Naive thymus-derived CD4-positive, alpha-beta T cell (primary cell): ENCODE measurements around the gene PTPRN2. TPM values are rescaled to one million over a fixed set of nuclear protein-coding genes. Genes with fewer than 3 reads are reported as not detected.

ENCODE experiments used
- ATAC-seq: fragments of 150-1000 bp; cut with Tn5 transposase; 2 replicates; pipeline ENCODE4 v1.10.0; 2021; ENCODE audit warnings: mild to moderate bottlenecking, moderate library complexity
- CTCF ChIA-PET: fragments of 350-600 bp; sonication (Branson Sonifier 250); formaldehyde crosslinking; loops from one replicate; lab custom pipeline; 2021; ENCODE audit warnings: antibody characterized with exemption; lab: Charles Lee
- POLR2A ChIA-PET: fragments of 350-600 bp; sonication (Branson Sonifier 250); formaldehyde crosslinking; loops from one replicate; lab custom pipeline; 2021; ENCODE audit warnings: antibody characterized with exemption, inconsistent platforms; lab: Charles Lee
- DNase-seq, 9 donors: peaks; one replicate each; pipeline versions ENCODE4 v3.0.0 to v3.0.0-alpha.2; 2020 to 2022; ENCODE audit warnings: mixed read lengths in 1 of 9
- H3K27ac ChIP-seq: one replicate; pipeline ENCODE4 v1.7.0; 2013; ENCODE audit warnings: mild to moderate bottlenecking, low read depth, low read length, moderate library complexity
- H3K27me3 ChIP-seq, 2 donors: one replicate each; pipeline ENCODE4 v1.7.0; 2013; ENCODE audit warnings: low read length in 2 of 2, mild to moderate bottlenecking in 2 of 2, moderate library complexity in 2 of 2; ENCODE audit not compliant: control insufficient read depth in 2 of 2, insufficient read depth in 2 of 2
- H3K36me3 ChIP-seq, 3 experiments: 1 replicate in 2 of 3; 2 replicates in 1 of 3; pipeline ENCODE4 v1.7.0; 2013; ENCODE audit warnings: low read length in 3 of 3, mild to moderate bottlenecking in 3 of 3, moderate library complexity in 1 of 3; ENCODE audit not compliant: insufficient read depth in 3 of 3, control insufficient read depth in 2 of 3
- H3K4me1 ChIP-seq, 2 donors: one replicate each; pipeline ENCODE4 v1.7.0; 2013; ENCODE audit warnings: low read length in 2 of 2, mild to moderate bottlenecking in 2 of 2, moderate library complexity in 1 of 2; ENCODE audit not compliant: control insufficient read depth in 2 of 2, insufficient read depth in 2 of 2
- H3K4me3 ChIP-seq: 2 replicates; pipeline ENCODE4 v1.7.0; 2013; ENCODE audit warnings: mild to moderate bottlenecking, low read length
- H3K9me3 ChIP-seq, 3 experiments: 1 replicate in 2 of 3; 2 replicates in 1 of 3; pipeline ENCODE4 v1.7.0; 2013; ENCODE audit warnings: low read length in 3 of 3; ENCODE audit not compliant: control insufficient read depth in 2 of 3
- H3K27ac Mint-ChIP-seq, 9 donors: one replicate each; pipeline ENCODE4 v1.8.0; 2020 to 2022; ENCODE audit warnings: mixed read lengths in 9 of 9, mild to moderate bottlenecking in 8 of 9, moderate library complexity in 5 of 9, inconsistent platforms in 2 of 9
- H3K27me3 Mint-ChIP-seq, 5 donors: one replicate each; pipeline ENCODE4 v1.8.0; 2021 to 2022; ENCODE audit warnings: mixed read lengths in 5 of 5, mild to moderate bottlenecking in 1 of 5
- H3K36me3 Mint-ChIP-seq, 5 donors: one replicate each; pipeline ENCODE4 v1.8.0; 2020 to 2022; ENCODE audit warnings: mixed read lengths in 5 of 5, mild to moderate bottlenecking in 3 of 5, inconsistent platforms in 1 of 5
- H3K4me1 Mint-ChIP-seq, 7 donors: one replicate each; pipeline ENCODE4 v1.8.0; 2020 to 2022; ENCODE audit warnings: mixed read lengths in 7 of 7, mild to moderate bottlenecking in 3 of 7, inconsistent platforms in 1 of 7
- H3K4me3 Mint-ChIP-seq, 10 donors: one replicate each; pipeline ENCODE4 v1.8.0; 2020 to 2022; ENCODE audit warnings: mild to moderate bottlenecking in 10 of 10, mixed read lengths in 10 of 10, moderate library complexity in 6 of 10, inconsistent platforms in 2 of 10
- H3K9me3 Mint-ChIP-seq, 11 donors: one replicate each; pipeline ENCODE4 v1.8.0; 2020 to 2022; ENCODE audit warnings: mixed read lengths in 11 of 11, mild to moderate bottlenecking in 4 of 11, inconsistent platforms in 1 of 11, moderate library complexity in 1 of 11
- intact Hi-C, 2 donors: fragments of 100-400 bp; cut with micrococcal nuclease; formaldehyde crosslinking; loops; one replicate each; pipeline ENCODE4 v1.15.1; 2023
- polyA plus RNA-seq, 2 donors: library from polyadenylated mRNA; unstranded; fragments of 300-500 nt; fragmentation: Illumina TruSeq; gene quantifications; one replicate each; pipeline ENCODE4 v1.2.3, GENCODE V29; 2021
- total RNA-seq, 6 experiments: library from RNA in 5 of 6; stranded (reverse) in 5 of 6; gene quantifications; 1 replicate in 5 of 6; 2 replicates in 1 of 6; pipeline ENCODE4 v1.2.3 and lab custom pipeline; 2021 to 2026

Gene PTPRN2
- total and polyA plus RNA-seq, 7 experiments from 2014 or later = 0.58 to 2.3 (median 1.4) TPM

- no peak for ATAC-seq
- no peaks in the 10 kb centered on the region for H3K9me3 ChIP-seq
- Mint-ChIP-seq H3K4me1 (peaks cover 0 to 1% (median 0%) of the 10 kb centered on the region in 7 donors), H3K27ac (no peak overlapping the region), H3K27me3 (no peaks in the 10 kb centered on the region), H3K9me3 (no peaks in the 10 kb centered on the region), H3K36me3 (peaks cover 0 to 12% (median 0%) of the 10 kb centered on the region in 5 donors), H3K4me3 (no peak overlapping the region)
- intact Hi-C loops = loop anchor here in 1 of 2 donors (5.0 kb wide), 1 partner anchor 118 kb away; no protein-coding TSS in a partner anchor
- no peaks in the 10 kb centered on the region for H3K4me1 ChIP-seq
- DNase-seq = no peak
- POLR2A ChIA-PET = no interaction called here
- H3K27ac ChIP-seq = no peak overlapping the region
- H3K36me3 ChIP-seq = no peaks in the 10 kb centered on the region
- CTCF ChIA-PET = no interaction called here
- no peaks in the 10 kb centered on the region for H3K27me3 ChIP-seq
- H3K4me3 ChIP-seq = no peak overlapping the region
Measured at GRCh38 chr7:157550300-157551275, 1037.0 kb downstream of the PTPRN2 start.

- intact Hi-C loops = loop anchor here in 1 of 2 donors (5.0 kb wide), 1 partner anchor 117 kb away; no protein-coding TSS in a partner anchor
- no peak for ATAC-seq
Measured at GRCh38 chr7:157549612-157550299, 1037.9 kb downstream of the PTPRN2 start.

GRCh38 chr7:157548691-157549303 is 1038.8 kb downstream of the PTPRN2 start:
- Mint-ChIP-seq H3K4me3 (no peak overlapping the region), H3K27me3 (no peaks in the 10 kb centered on the region), H3K27ac (no peak overlapping the region), H3K36me3 (peaks cover 0 to 16% (median 0%) of the 10 kb centered on the region in 5 donors), H3K9me3 (peaks cover 0 to 2% (median 0%) of the 10 kb centered on the region in 11 donors), H3K4me1 (peaks cover 0 to 15% (median 5%) of the 10 kb centered on the region in 7 donors)
- Histone ChIP-seq H3K27me3 (no peaks in the 10 kb centered on the region), H3K4me3 (no peak overlapping the region), H3K4me1 (no peaks in the 10 kb centered on the region), H3K9me3 (no peaks in the 10 kb centered on the region), H3K27ac (no peak overlapping the region), H3K36me3 (no peaks in the 10 kb centered on the region)
- ATAC-seq (no peak), DNase-seq (no peak)
- ChIA-PET POLR2A (no interaction called here), CTCF (no interaction called here)
- intact Hi-C loops = no loop called here

More at GRCh38 chr7:157549612-157550299, 1037.9 kb downstream of the PTPRN2 start:
- Histone ChIP-seq H3K27ac (no peak overlapping the region), H3K9me3 (no peaks in the 10 kb centered on the region), H3K4me3 (no peak overlapping the region), H3K36me3 (no peaks in the 10 kb centered on the region), H3K27me3 (no peaks in the 10 kb centered on the region), H3K4me1 (no peaks in the 10 kb centered on the region)
- Mint-ChIP-seq H3K36me3 (peaks cover 0 to 16% (median 0%) of the 10 kb centered on the region in 5 donors), H3K27ac (peak overlapping the region in 1 of 9 donors; percentile 62), H3K27me3 (no peaks in the 10 kb centered on the region), H3K4me1 (peaks cover 0 to 5% (median 0%) of the 10 kb centered on the region in 7 donors), H3K9me3 (peaks cover 0 to 1% (median 0%) of the 10 kb centered on the region in 11 donors), H3K4me3 (no peak overlapping the region)
- ChIA-PET POLR2A (no interaction called here), CTCF (interaction anchor here (0.6 kb wide), 1 partner anchor 75 kb away, joined by 3 read pairs; no protein-coding TSS in a partner anchor)
- DNase-seq = no peak

GRCh38 chr7:157547611-157548010 is 1040.0 kb downstream of the PTPRN2 start:
- intact Hi-C loops = no loop called here
- DNase-seq = no peak
- peaks cover 0 to 16% (median 5%) of the 10 kb centered on the region in 7 donors for H3K4me1 Mint-ChIP-seq

GRCh38 chr7:157547102-157547501 is 1040.5 kb downstream of the PTPRN2 start:
- Mint-ChIP-seq H3K9me3 (peaks cover 0 to 2% (median 0%) of the 10 kb centered on the region in 11 donors), H3K4me1 (peaks cover 0 to 16% (median 5%) of the 10 kb centered on the region in 7 donors)
- no peak for DNase-seq

More at GRCh38 chr7:157547611-157548010, 1040.0 kb downstream of the PTPRN2 start:
- Mint-ChIP-seq H3K9me3 (peaks cover 0 to 2% (median 0%) of the 10 kb centered on the region in 11 donors), H3K27me3 (no peaks in the 10 kb centered on the region), H3K27ac (no peak overlapping the region), H3K4me3 (no peak overlapping the region), H3K36me3 (peaks cover 0 to 13% (median 0%) of the 10 kb centered on the region in 5 donors)
- no peaks in the 10 kb centered on the region for H3K36me3 ChIP-seq
- H3K27me3 ChIP-seq = no peaks in the 10 kb centered on the region
- ChIA-PET POLR2A (no interaction called here), CTCF (interaction anchor here (0.9 kb wide), 1 partner anchor 324 kb away, joined by 3 read pairs; no protein-coding TSS in a partner anchor)
- H3K4me3 ChIP-seq = no peak overlapping the region
- no peaks in the 10 kb centered on the region for H3K4me1 ChIP-seq
- ATAC-seq = no peak
- H3K9me3 ChIP-seq = no peaks in the 10 kb centered on the region
- H3K27ac ChIP-seq = no peak overlapping the region

GRCh38 chr7:157545681-157546060 is 1042.0 kb downstream of the PTPRN2 start:
- peaks cover 0 to 13% (median 0%) of the 10 kb centered on the region in 5 donors for H3K36me3 Mint-ChIP-seq
- no peaks in the 10 kb centered on the region for H3K36me3 ChIP-seq
- H3K27ac ChIP-seq = no peak overlapping the region
- peaks cover 0 to 16% (median 5%) of the 10 kb centered on the region in 7 donors for H3K4me1 Mint-ChIP-seq
- ChIA-PET CTCF (no interaction called here), POLR2A (interaction anchor here (1.0 kb wide), 1 partner anchor 76 kb away, joined by 3 read pairs; no protein-coding TSS in a partner anchor)
- no peaks in the 10 kb centered on the region for H3K27me3 ChIP-seq
- H3K4me3 Mint-ChIP-seq = no peak overlapping the region
- H3K4me1 ChIP-seq = no peaks in the 10 kb centered on the region
- no peak overlapping the region for H3K27ac Mint-ChIP-seq
- ATAC-seq = no peak
- no peak for DNase-seq
- no peak overlapping the region for H3K4me3 ChIP-seq
- H3K9me3 ChIP-seq = no peaks in the 10 kb centered on the region
- intact Hi-C loops = no loop called here
- no peaks in the 10 kb centered on the region for H3K27me3 Mint-ChIP-seq
- peaks cover 0 to 2% (median 0%) of the 10 kb centered on the region in 11 donors for H3K9me3 Mint-ChIP-seq

More at GRCh38 chr7:157547102-157547501, 1040.5 kb downstream of the PTPRN2 start:
- POLR2A ChIA-PET = no interaction called here
- no peaks in the 10 kb centered on the region for H3K27me3 ChIP-seq
- no peaks in the 10 kb centered on the region for H3K36me3 ChIP-seq
- H3K36me3 Mint-ChIP-seq = peaks cover 0 to 13% (median 0%) of the 10 kb centered on the region in 5 donors
- no peak for ATAC-seq
- H3K4me1 ChIP-seq = no peaks in the 10 kb centered on the region
- H3K4me3 ChIP-seq = no peak overlapping the region
- H3K27ac ChIP-seq = no peak overlapping the region
- H3K4me3 Mint-ChIP-seq = no peak overlapping the region
- intact Hi-C loops = no loop called here
- CTCF ChIA-PET = interaction anchor here (0.9 kb wide), 1 partner anchor 324 kb away, joined by 3 read pairs; no protein-coding TSS in a partner anchor
- H3K27me3 Mint-ChIP-seq = no peaks in the 10 kb centered on the region
- no peaks in the 10 kb centered on the region for H3K9me3 ChIP-seq
- no peak overlapping the region for H3K27ac Mint-ChIP-seq
